PFSK-1 (cell line): ENCODE measurements around the gene CLEC16A.

Source experiments
- POLR2AphosphoS5 ChIP-seq: IDR thresholded peaks from 2 replicates; pipeline ENCODE4 v1.6.1; 2012; ENCODE audit warnings: low read depth, mild to moderate bottlenecking, control low read depth, low read length, moderate library complexity
- REST ChIP-seq, 2 experiments: IDR thresholded peaks; 2 replicates each; pipeline versions ENCODE4 v1.6.1 to v1.8.0; 2011 to 2012; ENCODE audit warnings: low read depth in 2 of 2, low read length in 2 of 2, control low read depth in 1 of 2, inconsistent platforms in 1 of 2, mild to moderate bottlenecking in 1 of 2, moderate library complexity in 1 of 2; ENCODE audit not compliant: insufficient read depth in 1 of 2
- SIN3A ChIP-seq: IDR thresholded peaks from 2 replicates; pipeline ENCODE4 v1.6.1; 2012; ENCODE audit warnings: mild to moderate bottlenecking, low read length, moderate library complexity, borderline replicate concordance; ENCODE audit not compliant: insufficient read depth
- TAF1 ChIP-seq: IDR thresholded peaks from 2 replicates; pipeline ENCODE4 v1.6.1; 2012; ENCODE audit warnings: low read length, control low read depth, borderline replicate concordance; ENCODE audit not compliant: insufficient read depth

GRCh38 chr16:10933865-10934264 is 10.5 kb upstream of the CLEC16A start:
- TF ChIP-seq POLR2AphosphoS5: no peak
- no peak for TF ChIP-seq TAF1
- no peak for TF ChIP-seq SIN3A
- TF ChIP-seq REST (IDR thresholded peaks at IDR 0.05; ENCODE audit: insufficient read depth in 1 of 2, low read depth in 2 of 2, low read length in 2 of 2): no peak
